Vagina (tissue), 2 donors: ENCODE data around the gene PCDHA5. TPM values are rescaled to one million over a fixed set of nuclear protein-coding genes. Genes with fewer than 3 reads are reported as not detected.
A peak's percentile ranks its signal among the peaks of the same experiment; 100 is the strongest.
"Not testable (repeated sequence)": the region's sequence is repeated elsewhere in the genome, so short reads cannot be mapped to it uniquely, and the experiment has no call there.

Experiments
- DNase-seq, 2 donors: peaks; one replicate each; pipeline ENCODE4 v3.0.0-alpha.2; 2017; ENCODE audit errors: extremely low spot score in 2 of 2
- H3K27ac ChIP-seq: fragments of 200-600 bp; sonication (generic); one replicate; pipeline ENCODE4 v1.5.1; 2019
- H3K27me3 ChIP-seq: fragments of 200-600 bp; sonication (generic); one replicate; pipeline ENCODE4 v1.5.1; 2019
- H3K36me3 ChIP-seq, 2 donors: fragments of 200-600 bp; sonication (generic); one replicate each; pipeline ENCODE4 v1.5.1; 2017 to 2019
- H3K4me1 ChIP-seq: fragments of 200-600 bp; sonication (generic); one replicate; pipeline ENCODE4 v1.5.1; 2019
- H3K4me3 ChIP-seq, 2 donors: fragments of 200-600 bp; sonication (generic); 1 replicate in 1 of 2; 2 replicates in 1 of 2; pipeline ENCODE4 v1.5.1; 2016 to 2019
- H3K9me3 ChIP-seq: fragments of 200-600 bp; sonication (generic); one replicate; pipeline ENCODE4 v1.5.1; 2019
- CTCF ChIP-seq, 3 experiments: fragments of 450-650 bp in 2 of 3; fragments of 200-600 bp in 1 of 3; sonication (generic) in 1 of 3; IDR thresholded peaks; one replicate each; pipeline ENCODE4 v1.5.1; 2017 to 2019; ENCODE audit warnings: antibody characterized with exemption in 3 of 3, mild to moderate bottlenecking in 2 of 3, moderate library complexity in 2 of 3
- POLR2A ChIP-seq, 2 donors: fragments of 450-650 bp; IDR thresholded peaks; one replicate each; pipeline ENCODE4 v1.6.1; 2017; ENCODE audit warnings: antibody characterized with exemption in 2 of 2, mild to moderate bottlenecking in 2 of 2, moderate library complexity in 2 of 2
- POLR2AphosphoS5 ChIP-seq, 2 donors: sonication (generic); formaldehyde crosslinking; IDR thresholded peaks; one replicate each; pipeline ENCODE4 v1.9.0; 2017; ENCODE audit warnings: antibody characterized with exemption in 2 of 2, mild to moderate bottlenecking in 2 of 2, low read depth in 1 of 2; ENCODE audit not compliant: insufficient read depth in 1 of 2
- intact Hi-C: fragments of 100-400 bp; cut with DNase I; formaldehyde crosslinking; loops from one replicate; pipeline ENCODE4 v1.15.1; 2023
- total RNA-seq: library from RNA; depleted of rRNA; stranded (reverse); fragments of >200 nt; gene quantifications from one replicate; pipeline ENCODE4 v1.2.3, GENCODE V29; 2016

The PCDHA5 gene
- total RNA-seq, 1 donor from 2014 or later = 0.25 TPM

- Histone ChIP-seq H3K4me3 (no peak overlapping the region), H3K36me3 (no peaks in the 10 kb centered on the region), H3K4me1 (no peaks in the 10 kb centered on the region), H3K27ac (no peak overlapping the region), H3K27me3 (no peaks in the 10 kb centered on the region), H3K9me3 (peaks cover 11% of the 10 kb centered on the region)
- TF ChIP-seq POLR2AphosphoS5 (IDR thresholded peaks at IDR 0.05; ENCODE audit: insufficient read depth in 1 of 2, low read depth in 1 of 2) (no peak), POLR2A (IDR thresholded peaks at IDR 0.05) (no peak), CTCF (IDR thresholded peaks at IDR 0.05) (no peak)
- no peak for DNase-seq
- intact Hi-C loops = no loop called here
Observed at GRCh38 chr5:140791089-140791488, 30.3 kb upstream of the PCDHA5 start.

GRCh38 chr5:140794595-140795258, 26.7 kb upstream of the PCDHA5 start, which contains the start of gene PCDHA2:
PCDHA2 (plus strand) TSS chr5:140794852.
- peaks cover 6% of the 10 kb centered on the region for H3K9me3 ChIP-seq
- no peaks in the 10 kb centered on the region for H3K27me3 ChIP-seq
- TF ChIP-seq CTCF (IDR thresholded peaks at IDR 0.05) (no peak), POLR2A (IDR thresholded peaks at IDR 0.05) (no peak), POLR2AphosphoS5 (IDR thresholded peaks at IDR 0.05; ENCODE audit: insufficient read depth in 1 of 2, low read depth in 1 of 2) (no peak)
- H3K4me3 ChIP-seq = peak within 1 kb of the TSS in 1 of 2 donors; percentile 19
- no peaks in the 10 kb centered on the region for H3K4me1 ChIP-seq
- no peaks in the 10 kb centered on the region for H3K36me3 ChIP-seq
- no peak for DNase-seq
- intact Hi-C loops = no loop called here
- no peak within 1 kb of the TSS for H3K27ac ChIP-seq

- TF ChIP-seq CTCF (IDR thresholded peaks at IDR 0.05) (no peak), POLR2A (IDR thresholded peaks at IDR 0.05) (no peak), POLR2AphosphoS5 (IDR thresholded peaks at IDR 0.05; ENCODE audit: insufficient read depth in 1 of 2, low read depth in 1 of 2) (no peak)
- Histone ChIP-seq H3K36me3 (no peaks in the 10 kb centered on the region), H3K9me3 (peaks cover 6% of the 10 kb centered on the region), H3K4me1 (no peaks in the 10 kb centered on the region), H3K27me3 (no peaks in the 10 kb centered on the region), H3K4me3 (peak overlapping the region in 1 of 2 donors; percentile 19), H3K27ac (no peak overlapping the region)
- intact Hi-C loops = no loop called here
- DNase-seq = no peak
Observed at GRCh38 chr5:140795259-140795641, 26.2 kb upstream of the PCDHA5 start.

GRCh38 chr5:140796072-140796717, 25.2 kb upstream of the PCDHA5 start:
- H3K36me3 ChIP-seq, H3K9me3 ChIP-seq, H3K4me1 ChIP-seq, H3K27ac ChIP-seq, intact Hi-C loops, H3K27me3 ChIP-seq, DNase-seq, H3K4me3 ChIP-seq: not testable (repeated sequence)

- Histone ChIP-seq H3K27ac (no peak overlapping the region), H3K27me3 (no peaks in the 10 kb centered on the region), H3K4me3 (no peak overlapping the region), H3K4me1 (no peaks in the 10 kb centered on the region), H3K9me3 (peaks cover 6% of the 10 kb centered on the region), H3K36me3 (no peaks in the 10 kb centered on the region)
- TF ChIP-seq POLR2AphosphoS5 (IDR thresholded peaks at IDR 0.05; ENCODE audit: insufficient read depth in 1 of 2, low read depth in 1 of 2) = no peak
- TF ChIP-seq POLR2A (IDR thresholded peaks at IDR 0.05) = no peak
- TF ChIP-seq CTCF (IDR thresholded peaks at IDR 0.05) = no peak
- intact Hi-C loops = no loop called here
- no peak for DNase-seq
Observed at GRCh38 chr5:140796718-140797095, 24.7 kb upstream of the PCDHA5 start.
